Left renal cortex interstitium (tissue), 4 donors: ENCODE data around the gene APOBEC3C. TPM values are rescaled to one million over a fixed set of nuclear protein-coding genes. Genes with fewer than 3 reads are reported as not detected.
"Not testable (repeated sequence)": the region's sequence is repeated elsewhere in the genome, so short reads cannot be mapped to it uniquely, and the experiment has no call there.

Experiments used
- DNase-seq, 4 donors: peaks; one replicate each; pipeline ENCODE4 v3.0.0-alpha.2; 2013; ENCODE audit warnings: low read depth in 4 of 4, low spot score in 2 of 4, missing footprints in 1 of 4
- polyA plus RNA-seq, 4 donors: library from polyadenylated mRNA; unstranded; fragments of 120-200 nt; gene quantifications; one replicate each; pipeline ENCODE4 v1.2.1, GENCODE V29; 2013; ENCODE audit not compliant: insufficient read length in 4 of 4

The APOBEC3C gene
- polyA plus RNA-seq, 4 donors, result 9.4 to 10.7 (median 10.2) TPM

- DNase-seq, result no peak
These were observed 41.6 kb downstream of the APOBEC3C start for GRCh38 chr22:39055658-39056057.

DNA sequence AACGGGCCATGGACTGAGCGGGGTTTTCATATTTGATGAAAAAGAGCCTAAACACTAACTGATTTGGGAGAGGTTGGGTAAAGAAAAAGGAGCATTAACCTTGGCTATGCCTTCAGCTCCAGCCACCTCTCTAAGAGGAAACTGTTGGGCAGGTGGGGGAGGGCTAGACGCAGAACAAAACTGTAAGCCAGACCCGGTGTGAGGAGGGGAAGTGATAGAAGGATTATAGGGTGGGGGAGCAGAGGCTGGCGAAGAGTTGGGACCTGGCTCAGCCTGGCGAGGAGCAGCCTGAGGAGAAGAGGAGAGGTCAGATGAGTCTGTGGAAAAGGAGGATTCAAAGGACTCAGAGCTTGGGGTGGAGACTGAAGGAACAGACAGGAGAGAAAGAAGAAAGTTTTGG lies 47.2 kb downstream of the APOBEC3C start:
- not testable (repeated sequence) for DNase-seq

- not testable (repeated sequence) for DNase-seq
These were observed 47.9 kb downstream of the APOBEC3C start for GRCh38 chr22:39061951-39062350.

GRCh38 chr22:39063904-39064303 lies 49.8 kb downstream of the APOBEC3C start:
- DNase-seq, result not testable (repeated sequence)

DNA sequence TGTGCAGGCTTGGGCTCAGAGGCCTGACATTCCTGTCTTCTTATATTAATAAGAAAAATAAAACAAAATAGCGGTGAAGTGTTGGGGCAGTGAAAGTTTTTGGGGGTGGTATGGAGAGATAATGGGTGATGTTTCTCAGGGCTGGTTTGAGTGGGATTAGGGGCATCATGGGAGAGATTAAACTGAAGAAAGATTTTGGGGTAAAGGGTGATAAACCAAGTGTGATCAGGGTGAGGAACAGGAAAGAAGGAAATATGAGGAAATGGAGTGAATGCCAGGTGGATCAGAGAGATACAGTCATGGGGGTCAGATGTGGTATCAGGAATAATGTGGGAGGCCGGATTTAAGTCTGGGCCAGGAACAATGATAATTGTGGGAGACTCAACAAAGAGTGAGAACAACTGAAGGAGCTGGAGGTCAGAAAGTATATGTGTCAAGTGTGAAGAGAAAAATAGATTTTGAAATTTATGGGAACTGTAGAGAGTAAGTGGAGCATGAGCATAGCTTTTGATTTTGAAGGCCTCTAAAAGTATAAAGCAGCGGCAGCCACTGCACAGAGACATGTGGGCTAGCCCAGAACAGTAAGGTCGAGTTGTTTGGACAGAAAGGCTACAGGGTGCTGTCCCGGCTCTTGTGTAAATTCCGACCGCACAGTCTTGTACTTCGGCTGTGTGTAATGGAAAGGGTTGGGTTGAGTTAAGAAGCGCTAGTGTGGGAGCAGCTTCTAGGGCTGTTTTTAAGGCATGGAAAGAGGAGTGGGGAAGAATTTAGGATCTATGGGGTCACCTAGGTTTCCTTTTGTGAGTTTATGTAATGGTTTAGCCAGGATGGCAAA lies 52.6 kb downstream of the APOBEC3C start:
- not testable (repeated sequence) for DNase-seq

DNA sequence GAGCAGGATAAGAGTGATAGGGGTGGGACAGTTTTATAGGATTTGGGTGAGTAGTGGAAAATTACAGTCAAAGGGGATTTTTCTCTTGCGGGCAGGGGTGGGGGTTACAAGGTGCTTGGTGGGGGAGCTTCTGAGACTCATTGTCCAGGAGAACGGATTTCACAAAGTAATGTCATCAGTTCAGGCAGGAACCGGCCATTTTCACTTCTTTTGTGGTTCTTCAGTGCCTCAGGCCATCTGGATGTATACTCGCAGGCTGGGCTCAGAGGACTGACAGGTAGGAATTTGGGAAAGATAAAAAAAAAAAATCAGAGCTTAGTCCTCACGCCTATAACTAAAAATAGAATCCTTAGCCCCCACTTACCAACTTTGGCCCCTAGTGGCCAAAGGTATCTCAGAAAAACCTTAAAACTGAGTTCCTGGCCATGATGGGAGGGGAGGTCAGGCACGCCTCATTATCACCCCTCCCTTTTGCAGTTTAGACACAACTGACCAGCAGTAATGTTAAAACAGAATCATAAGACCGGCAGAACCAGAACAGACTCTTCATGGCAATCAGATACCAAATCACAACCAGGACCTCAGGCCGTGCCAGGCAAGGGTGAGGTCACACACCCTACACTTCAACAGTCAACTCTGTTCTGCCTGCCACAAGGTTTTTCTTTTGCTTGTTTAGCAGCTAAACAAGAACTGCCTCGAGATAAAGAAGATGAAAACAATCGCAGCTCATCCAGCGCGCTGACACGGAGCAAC lies 54.2 kb downstream of the APOBEC3C start:
- no peak for DNase-seq

Other genes starting within 250 kb of the APOBEC3C start
- 10 to 100 TPM; 34.3 to 43.5 (median 39.8) TPM for gene DNAL4, start 220.1 kb upstream of the APOBEC3C start, polyA plus RNA-seq
- 1 to 10 TPM; 4.3 to 4.8 (median 4.7) TPM for gene NPTXR, start 170.2 kb upstream of the APOBEC3C start, polyA plus RNA-seq
- 10 to 100 TPM; 35.9 to 50.8 (median 43.0) TPM for gene CBX6, start 142.0 kb upstream of the APOBEC3C start, polyA plus RNA-seq
- gene APOBEC3A, start 56.6 kb upstream of the APOBEC3C start, polyA plus RNA-seq, result under 1 TPM in 3 of 4 donors, not detected in 1; 0.17 to 0.46 (median 0.42) TPM
- 1 to 10 TPM; 5.9 to 7.5 (median 6.8) TPM for gene APOBEC3B, start 31.9 kb upstream of the APOBEC3C start, polyA plus RNA-seq
- 1 to 10 TPM in 2 of 4 donors, under 1 TPM in 2; 0.92 to 2.0 (median 1.4) TPM for gene APOBEC3D, start 6.9 kb downstream of the APOBEC3C start, polyA plus RNA-seq
- 10 to 100 TPM in 1 of 4 donors, 1 to 10 TPM in 3; 6.8 to 10.4 (median 8.8) TPM for gene APOBEC3F, start 26.6 kb downstream of the APOBEC3C start, polyA plus RNA-seq
- gene APOBEC3G, start 63.0 kb downstream of the APOBEC3C start, polyA plus RNA-seq, result 10 to 100 TPM in 1 of 4 donors, 1 to 10 TPM in 3; 7.5 to 11.1 (median 8.5) TPM
- under 1 TPM in 2 of 4 donors, not detected in 2; 0.24 to 0.30 TPM for gene APOBEC3H, start 83.0 kb downstream of the APOBEC3C start, polyA plus RNA-seq
- gene CBX7, start 138.4 kb downstream of the APOBEC3C start, polyA plus RNA-seq, result 10 to 100 TPM in 3 of 4 donors, 1 to 10 TPM in 1; 8.4 to 11.6 (median 10.1) TPM
- gene PDGFB, start 230.7 kb downstream of the APOBEC3C start, polyA plus RNA-seq, result 10 to 100 TPM; 13.0 to 17.4 (median 14.8) TPM